Ishikawa (cell line): ENCODE measurements around the gene SPP2.

Experiments used
- CEBPB ChIP-seq: IDR thresholded peaks from 2 replicates; pipeline ENCODE4 v1.6.1; 2012
- CREB1 ChIP-seq: IDR thresholded peaks from 2 replicates; pipeline ENCODE4 v1.6.1; 2012; ENCODE audit warnings: low read depth
- EGR1 ChIP-seq: IDR thresholded peaks from 2 replicates; pipeline ENCODE4 v1.6.1; 2012
- EP300 ChIP-seq: IDR thresholded peaks from 2 replicates; pipeline ENCODE4 v1.6.1; 2012; ENCODE audit warnings: borderline replicate concordance
- FOXM1 ChIP-seq: IDR thresholded peaks from 2 replicates; pipeline ENCODE4 v1.6.1; 2012; ENCODE audit warnings: low read depth, borderline replicate concordance
- TAF1 ChIP-seq: IDR thresholded peaks from 2 replicates; pipeline ENCODE4 v1.6.1; 2012; ENCODE audit warnings: low read depth, mild to moderate bottlenecking
- TCF12 ChIP-seq: IDR thresholded peaks from 2 replicates; pipeline ENCODE4 v1.6.1; 2012; ENCODE audit warnings: low read depth
- TEAD4 ChIP-seq: IDR thresholded peaks from 2 replicates; pipeline ENCODE4 v1.6.1; 2012
- YY1 ChIP-seq: IDR thresholded peaks from 2 replicates; pipeline ENCODE4 v1.6.1; 2012; ENCODE audit warnings: low read depth
- ZBTB7A ChIP-seq: IDR thresholded peaks from 2 replicates; pipeline ENCODE4 v1.6.1; 2012; ENCODE audit warnings: low read depth
- TF ChIP-seq, protein P1 (sequence below): IDR thresholded peaks from 2 replicates; pipeline ENCODE4 v1.6.1; 2012
- TF ChIP-seq, protein P2 (sequence below): IDR thresholded peaks from 2 replicates; pipeline ENCODE4 v1.6.1; 2012
- TF ChIP-seq, protein P3 (sequence below): IDR thresholded peaks from 2 replicates; pipeline ENCODE4 v1.6.1; 2012; ENCODE audit warnings: low read depth, mild to moderate bottlenecking

DNA sequence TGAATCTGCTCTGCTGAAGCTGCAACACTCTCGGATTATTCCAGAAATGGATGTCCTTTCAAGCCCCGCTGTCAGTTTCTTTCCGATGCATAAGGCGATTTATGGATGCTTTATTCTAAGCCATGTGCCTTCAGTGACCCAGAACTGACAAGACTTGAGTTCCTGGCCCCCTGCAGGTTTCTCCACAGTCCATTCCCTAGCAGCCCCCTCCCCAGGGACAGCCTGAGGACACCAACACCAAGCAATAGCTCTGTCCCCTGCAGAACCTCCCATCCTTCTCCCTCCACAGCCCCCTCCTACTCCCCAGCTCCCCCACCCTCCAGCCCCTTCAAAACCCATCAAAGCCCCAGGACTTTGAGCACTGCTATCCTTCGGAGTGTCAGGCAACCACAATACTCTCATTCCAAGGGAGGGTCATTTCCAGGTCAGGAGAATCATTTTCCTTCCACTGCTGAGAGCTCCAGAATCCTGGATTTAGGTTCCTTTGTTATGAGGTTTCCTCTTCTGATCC, 24.6 kb upstream of the SPP2 start:
- TF ChIP-seq, protein P1, sequence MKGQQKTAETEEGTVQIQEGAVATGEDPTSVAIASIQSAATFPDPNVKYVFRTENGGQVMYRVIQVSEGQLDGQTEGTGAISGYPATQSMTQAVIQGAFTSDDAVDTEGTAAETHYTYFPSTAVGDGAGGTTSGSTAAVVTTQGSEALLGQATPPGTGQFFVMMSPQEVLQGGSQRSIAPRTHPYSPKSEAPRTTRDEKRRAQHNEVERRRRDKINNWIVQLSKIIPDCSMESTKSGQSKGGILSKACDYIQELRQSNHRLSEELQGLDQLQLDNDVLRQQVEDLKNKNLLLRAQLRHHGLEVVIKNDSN, result no peak
- no peak for TF ChIP-seq CREB1
- TF ChIP-seq EP300, result no peak
- TF ChIP-seq ZBTB7A, result no peak
- TF ChIP-seq, protein P2, sequence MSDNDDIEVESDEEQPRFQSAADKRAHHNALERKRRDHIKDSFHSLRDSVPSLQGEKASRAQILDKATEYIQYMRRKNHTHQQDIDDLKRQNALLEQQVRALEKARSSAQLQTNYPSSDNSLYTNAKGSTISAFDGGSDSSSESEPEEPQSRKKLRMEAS, result no peak
- no peak for TF ChIP-seq CEBPB
- TF ChIP-seq TEAD4, result no peak
- TF ChIP-seq FOXM1, result no peak
- no peak for TF ChIP-seq TCF12
- no peak for TF ChIP-seq TAF1
- TF ChIP-seq, protein P3, sequence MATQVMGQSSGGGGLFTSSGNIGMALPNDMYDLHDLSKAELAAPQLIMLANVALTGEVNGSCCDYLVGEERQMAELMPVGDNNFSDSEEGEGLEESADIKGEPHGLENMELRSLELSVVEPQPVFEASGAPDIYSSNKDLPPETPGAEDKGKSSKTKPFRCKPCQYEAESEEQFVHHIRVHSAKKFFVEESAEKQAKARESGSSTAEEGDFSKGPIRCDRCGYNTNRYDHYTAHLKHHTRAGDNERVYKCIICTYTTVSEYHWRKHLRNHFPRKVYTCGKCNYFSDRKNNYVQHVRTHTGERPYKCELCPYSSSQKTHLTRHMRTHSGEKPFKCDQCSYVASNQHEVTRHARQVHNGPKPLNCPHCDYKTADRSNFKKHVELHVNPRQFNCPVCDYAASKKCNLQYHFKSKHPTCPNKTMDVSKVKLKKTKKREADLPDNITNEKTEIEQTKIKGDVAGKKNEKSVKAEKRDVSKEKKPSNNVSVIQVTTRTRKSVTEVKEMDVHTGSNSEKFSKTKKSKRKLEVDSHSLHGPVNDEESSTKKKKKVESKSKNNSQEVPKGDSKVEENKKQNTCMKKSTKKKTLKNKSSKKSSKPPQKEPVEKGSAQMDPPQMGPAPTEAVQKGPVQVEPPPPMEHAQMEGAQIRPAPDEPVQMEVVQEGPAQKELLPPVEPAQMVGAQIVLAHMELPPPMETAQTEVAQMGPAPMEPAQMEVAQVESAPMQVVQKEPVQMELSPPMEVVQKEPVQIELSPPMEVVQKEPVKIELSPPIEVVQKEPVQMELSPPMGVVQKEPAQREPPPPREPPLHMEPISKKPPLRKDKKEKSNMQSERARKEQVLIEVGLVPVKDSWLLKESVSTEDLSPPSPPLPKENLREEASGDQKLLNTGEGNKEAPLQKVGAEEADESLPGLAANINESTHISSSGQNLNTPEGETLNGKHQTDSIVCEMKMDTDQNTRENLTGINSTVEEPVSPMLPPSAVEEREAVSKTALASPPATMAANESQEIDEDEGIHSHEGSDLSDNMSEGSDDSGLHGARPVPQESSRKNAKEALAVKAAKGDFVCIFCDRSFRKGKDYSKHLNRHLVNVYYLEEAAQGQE, result no peak
- TF ChIP-seq EGR1, result no peak
- TF ChIP-seq YY1, result no peak
